Heart left ventricle (tissue), 13 donors: Measurements from ENCODE around the gene MAGI2.

Experiments used
- POLR2A ChIP-seq, 2 donors: fragments of 450-650 bp; IDR thresholded peaks; one replicate each; pipeline ENCODE4 v1.6.1; 2017; ENCODE audit warnings: antibody characterized with exemption in 2 of 2, mild to moderate bottlenecking in 2 of 2, moderate library complexity in 2 of 2
- TF ChIP-seq, protein P1 (sequence below), 12 donors: fragments of 200-600 bp; sonication (generic) in 4 of 12; IDR thresholded peaks; one replicate each; pipeline versions ENCODE4 v1.5.0 to v1.8.0; 2018 to 2022; ENCODE audit warnings: antibody characterized with exemption in 12 of 12, mild to moderate bottlenecking in 5 of 12
- donor health status: ischemic (EF 13 %, LVEDD 7.1; RV severe dilation, severe dysfunction).
- donor health status: DM: no; HTN: yes; CAD: no.
- donor health status: DM: no; HTN: no; CAD: no.
- donor health status: ischemic (EF 25% LVEDD 6.9; RV normal size, moderate dysfunction).
- donor health status: ischemic (EF 25% LVEDD 5.7; RV mildly dilated, moderate dysfunction).
- donor health status: ischemic (EF 35%, LVEDD 5.7; RV mildly dilated, moderate dysfunction).
- donor health status: nonischemic (EF 11% LVEDD 7.7; RV severe dilation, severe dysfunction).
- donor health status: DM: yes; HTN: yes; CAD: no.
- donor health status: PGD.
- donor health status: ischemic (EF 29% LVEDD 5.4; RV normal size, mild dysfunction).
- donor health status: nonischemic (EF 23%, LVEDD 6.1; RV moderate dilation, normal function).

DNA sequence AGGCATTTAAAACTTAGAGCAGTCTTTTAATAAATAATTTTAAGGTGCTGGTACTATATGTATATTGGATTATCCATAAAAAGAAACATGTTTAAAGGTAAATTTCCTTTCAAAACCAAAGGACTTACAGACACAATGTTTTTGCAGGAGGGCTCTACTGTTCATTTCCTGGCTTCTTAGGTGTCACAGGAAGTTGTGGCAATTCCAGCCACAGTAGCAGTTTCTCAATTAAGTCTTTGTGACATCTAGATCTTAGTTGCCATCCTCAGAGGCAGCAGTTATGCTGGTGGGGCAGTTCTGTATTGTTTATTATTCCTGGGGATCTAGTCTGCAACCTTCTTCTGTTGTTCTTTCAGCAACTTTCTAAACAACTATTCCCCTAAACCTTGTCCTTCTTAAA lies 460.1 kb downstream of the MAGI2 start:
- TF ChIP-seq, protein P1, sequence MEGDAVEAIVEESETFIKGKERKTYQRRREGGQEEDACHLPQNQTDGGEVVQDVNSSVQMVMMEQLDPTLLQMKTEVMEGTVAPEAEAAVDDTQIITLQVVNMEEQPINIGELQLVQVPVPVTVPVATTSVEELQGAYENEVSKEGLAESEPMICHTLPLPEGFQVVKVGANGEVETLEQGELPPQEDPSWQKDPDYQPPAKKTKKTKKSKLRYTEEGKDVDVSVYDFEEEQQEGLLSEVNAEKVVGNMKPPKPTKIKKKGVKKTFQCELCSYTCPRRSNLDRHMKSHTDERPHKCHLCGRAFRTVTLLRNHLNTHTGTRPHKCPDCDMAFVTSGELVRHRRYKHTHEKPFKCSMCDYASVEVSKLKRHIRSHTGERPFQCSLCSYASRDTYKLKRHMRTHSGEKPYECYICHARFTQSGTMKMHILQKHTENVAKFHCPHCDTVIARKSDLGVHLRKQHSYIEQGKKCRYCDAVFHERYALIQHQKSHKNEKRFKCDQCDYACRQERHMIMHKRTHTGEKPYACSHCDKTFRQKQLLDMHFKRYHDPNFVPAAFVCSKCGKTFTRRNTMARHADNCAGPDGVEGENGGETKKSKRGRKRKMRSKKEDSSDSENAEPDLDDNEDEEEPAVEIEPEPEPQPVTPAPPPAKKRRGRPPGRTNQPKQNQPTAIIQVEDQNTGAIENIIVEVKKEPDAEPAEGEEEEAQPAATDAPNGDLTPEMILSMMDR (IDR thresholded peaks at IDR 0.05) = no peak
- no peak for TF ChIP-seq POLR2A (IDR thresholded peaks at IDR 0.05)
